ENCODE measurements around the gene QPCT.

Gene QPCT

GRCh38 chr2:37364351-37364750 lies 19.9 kb downstream of the QPCT start:
- no peak overlapping the region for H3K4me3 ChIP-seq (replicated peaks; ENCODE audit: low read depth, low read length)
- DNase-seq (ENCODE audit: extremely low read depth, low read depth), result no peak
- no peak for TF ChIP-seq CTCF (IDR thresholded peaks at IDR 0.05; ENCODE audit: low read depth, low read length, missing control alignments)

GRCh38 chr2:37365669-37366068 lies 21.2 kb downstream of the QPCT start:
- DNase-seq (ENCODE audit: extremely low read depth, low read depth), result no peak
- no peak for TF ChIP-seq CTCF (IDR thresholded peaks at IDR 0.05; ENCODE audit: low read depth, low read length, missing control alignments)
- no peak overlapping the region for H3K4me3 ChIP-seq (replicated peaks; ENCODE audit: low read depth, low read length)

GRCh38 chr2:37366773-37367172 lies 22.3 kb downstream of the QPCT start:
- no peak overlapping the region for H3K4me3 ChIP-seq (replicated peaks; ENCODE audit: low read depth, low read length)
- no peak for TF ChIP-seq CTCF (IDR thresholded peaks at IDR 0.05; ENCODE audit: low read depth, low read length, missing control alignments)
- no peak for DNase-seq (ENCODE audit: extremely low read depth, low read depth)

- H3K4me3 ChIP-seq (replicated peaks; ENCODE audit: low read depth, low read length), result no peak overlapping the region
- TF ChIP-seq CTCF (IDR thresholded peaks at IDR 0.05; ENCODE audit: low read depth, low read length, missing control alignments), result no peak
- DNase-seq (ENCODE audit: extremely low read depth, low read depth), result no peak
Observed at GRCh38 chr2:37367310-37367709, 22.9 kb downstream of the QPCT start.

GRCh38 chr2:37367984-37368383 lies 23.6 kb downstream of the QPCT start:
- DNase-seq (ENCODE audit: extremely low read depth, low read depth), result no peak
- no peak overlapping the region for H3K4me3 ChIP-seq (replicated peaks; ENCODE audit: low read depth, low read length)
- no peak for TF ChIP-seq CTCF (IDR thresholded peaks at IDR 0.05; ENCODE audit: low read depth, low read length, missing control alignments)

- TF ChIP-seq CTCF (IDR thresholded peaks at IDR 0.05; ENCODE audit: low read depth, low read length, missing control alignments), result no peak
- no peak for DNase-seq (ENCODE audit: extremely low read depth, low read depth)
- H3K4me3 ChIP-seq (replicated peaks; ENCODE audit: low read depth, low read length), result no peak overlapping the region
Observed at GRCh38 chr2:37370666-37371065, 26.2 kb downstream of the QPCT start.

- H3K4me3 ChIP-seq (replicated peaks; ENCODE audit: low read depth, low read length), result no peak overlapping the region
- TF ChIP-seq CTCF (IDR thresholded peaks at IDR 0.05; ENCODE audit: low read depth, low read length, missing control alignments), result no peak
- DNase-seq (ENCODE audit: extremely low read depth, low read depth), result no peak
Observed at GRCh38 chr2:37372000-37372399, 27.6 kb downstream of the QPCT start.
